MM.1S (cell line): ENCODE data around the gene MYOZ2.

Experiments
- CTCF ChIP-seq: fragments of 300-600 bp; sonication (generic); IDR thresholded peaks from 2 replicates; pipeline ENCODE4 v1.5.1; 2016; ENCODE audit warnings: antibody characterized with exemption, low read length, mixed read lengths
- EZH2phosphoT487 ChIP-seq: fragments of 300-600 bp; sonication (generic); IDR thresholded peaks from 2 replicates; pipeline ENCODE4 v1.6.1; 2018; ENCODE audit warnings: antibody characterized with exemption, low read length

- TF ChIP-seq CTCF (no peak), EZH2phosphoT487 (no peak)
These were observed 71.4 kb downstream of the MYOZ2 start for GRCh38 chr4:119207051-119207450.
